NCI-H1105 (cell line): Measurements from ENCODE around the gene GPRC5C.

Source experiments
- DNase-seq: peaks from one replicate; lab custom pipeline; 2025; lab: John Stamatoyannopoulos, UW

Gene GPRC5C

GRCh38 chr17:74452841-74453661, 21.2 kb downstream of the GPRC5C start:
- DNase-seq = no peak

DNA sequence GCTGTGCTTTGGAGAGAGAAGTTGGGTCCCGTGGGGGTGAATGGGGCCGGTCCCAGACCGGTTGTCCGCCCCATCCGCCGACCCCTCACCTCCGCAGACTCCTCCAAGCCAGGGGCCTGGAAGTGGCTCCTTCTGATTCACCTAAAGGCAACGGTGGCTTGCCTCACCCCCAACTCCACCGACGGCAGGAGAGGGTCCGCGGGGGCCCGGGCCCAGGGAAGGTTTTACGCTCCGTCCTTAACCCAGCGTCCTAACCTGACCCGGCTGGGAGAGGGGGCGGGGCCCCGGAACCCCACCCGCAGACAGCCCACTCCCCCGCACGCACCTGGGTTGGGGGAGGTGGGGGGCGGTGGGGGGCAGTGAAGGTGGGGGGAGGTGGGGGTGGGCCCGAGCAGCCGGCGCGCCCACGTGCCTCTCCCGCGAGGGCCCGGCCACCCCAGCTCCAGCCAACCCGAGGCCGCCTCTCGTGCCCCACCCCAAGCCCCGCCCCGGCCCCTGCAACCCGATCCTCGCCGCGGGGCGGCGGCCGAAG, 21.8 kb downstream of the GPRC5C start:
- peak; percentile 83 for DNase-seq

GRCh38 chr17:74454197-74455024, 22.5 kb downstream of the GPRC5C start:
- no peak for DNase-seq

GRCh38 chr17:74455025-74455545, 23.2 kb downstream of the GPRC5C start:
- DNase-seq = no peak

GRCh38 chr17:74455821-74456220, 23.9 kb downstream of the GPRC5C start:
- DNase-seq = no peak

GRCh38 chr17:74457146-74457819, 25.4 kb downstream of the GPRC5C start:
- peak; percentile 55 for DNase-seq

GRCh38 chr17:74457820-74458166, 25.9 kb downstream of the GPRC5C start:
- no peak for DNase-seq

GRCh38 chr17:74458835-74459234, 26.9 kb downstream of the GPRC5C start:
- DNase-seq = no peak

GRCh38 chr17:74459622-74460021, 27.7 kb downstream of the GPRC5C start:
- no peak for DNase-seq

GRCh38 chr17:74460241-74460640, 28.4 kb downstream of the GPRC5C start:
- DNase-seq = no peak

DNA sequence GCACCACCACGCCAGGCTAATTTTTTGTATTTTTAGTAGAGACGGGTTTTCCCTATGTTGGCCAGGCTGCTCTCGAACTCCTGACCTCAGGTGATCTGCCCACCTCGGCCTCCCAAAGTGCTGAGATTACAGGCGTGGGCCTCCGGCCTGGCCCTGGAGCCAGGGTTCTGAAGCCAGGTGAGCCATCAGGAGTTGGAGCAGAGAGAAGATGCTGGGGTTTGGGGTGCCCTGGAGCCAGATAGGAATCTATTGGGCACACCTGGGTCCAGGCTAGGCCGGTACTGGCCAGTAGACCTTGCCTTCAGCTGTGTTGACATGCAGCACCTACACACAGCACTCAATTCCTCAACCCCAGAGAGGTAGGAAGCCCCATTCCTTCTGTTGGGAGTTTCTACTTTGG, 29.1 kb downstream of the GPRC5C start:
- no peak for DNase-seq

GRCh38 chr17:74461611-74462010, 29.7 kb downstream of the GPRC5C start:
- no peak for DNase-seq

GRCh38 chr17:74464730-74465377, 33.0 kb downstream of the GPRC5C start:
- DNase-seq = no peak

DNA sequence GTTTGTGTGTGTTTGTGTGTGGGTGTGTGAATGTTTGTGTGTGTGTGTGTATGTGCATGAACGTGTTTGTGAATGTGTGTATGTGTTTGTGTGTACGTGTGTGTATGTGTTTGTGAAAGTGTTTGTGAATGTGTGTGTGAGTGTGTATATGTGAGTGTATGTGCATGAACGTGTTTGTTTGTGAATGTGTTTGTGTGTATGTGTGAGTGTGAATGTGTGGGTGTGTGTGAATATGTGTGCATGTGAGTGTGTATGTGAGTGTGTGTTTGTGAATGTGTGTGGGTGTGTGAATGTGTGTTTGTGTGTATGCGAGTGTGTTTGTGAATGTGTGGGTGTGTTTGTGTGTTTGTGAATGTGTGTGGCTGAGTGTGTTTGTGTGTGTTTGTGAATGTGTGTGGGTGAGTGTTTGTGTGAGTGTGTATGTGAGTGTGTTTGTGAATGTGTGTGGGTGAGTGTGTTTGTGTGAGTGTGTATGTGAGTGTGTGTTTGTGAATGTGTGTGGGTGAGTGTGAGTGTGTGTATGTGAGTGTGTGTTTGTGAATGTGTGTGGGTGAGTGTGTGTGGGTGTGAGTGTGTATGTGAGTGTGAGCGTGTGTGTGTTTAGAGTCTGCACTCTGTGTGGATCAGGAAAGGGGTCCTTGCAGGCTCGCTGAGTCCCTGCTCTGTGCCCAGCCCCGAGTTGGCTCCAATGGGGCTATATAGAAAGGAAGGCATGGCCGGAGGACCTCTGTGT, 33.7 kb downstream of the GPRC5C start:
- DNase-seq = no peak

- DNase-seq = no peak
Measured at GRCh38 chr17:74466111-74466827, 34.4 kb downstream of the GPRC5C start, which contains the start of gene CD300A. CD300A (plus strand) TSS chr17:74466634; CDS start chr17:74466704, 70 bp downstream.

- DNase-seq = no peak
Measured at GRCh38 chr17:74466828-74467184, 34.9 kb downstream of the GPRC5C start.

- DNase-seq = no peak
Measured at GRCh38 chr17:74467221-74467951, 35.5 kb downstream of the GPRC5C start.

- DNase-seq = no peak
Measured at GRCh38 chr17:74471341-74471740, 39.5 kb downstream of the GPRC5C start.

DNA sequence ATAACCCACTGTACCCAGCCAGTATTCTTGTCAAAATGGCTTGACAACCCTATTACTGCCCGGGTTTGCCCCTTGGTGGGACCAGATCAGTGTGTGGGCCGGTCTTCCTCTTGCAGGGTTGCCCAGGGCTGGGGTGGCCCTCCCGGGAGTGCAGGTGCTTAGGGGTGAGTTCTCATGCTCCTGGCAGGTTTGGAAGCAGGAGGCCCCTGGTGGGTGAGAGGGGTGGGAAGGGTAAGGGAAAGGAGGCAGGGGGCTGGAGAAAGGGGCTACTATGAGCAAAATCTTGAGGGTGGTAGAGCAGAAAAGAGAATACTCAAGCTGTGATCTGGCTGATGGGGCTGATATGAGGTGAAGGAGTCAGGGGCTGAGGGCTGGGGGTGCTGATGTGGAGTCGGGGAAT, 41.0 kb downstream of the GPRC5C start:
- DNase-seq = no peak

- DNase-seq = no peak
Measured at GRCh38 chr17:74473294-74473693, 41.4 kb downstream of the GPRC5C start.
